ENCODE measurements around the gene LGMN. TPM values are rescaled to one million over a fixed set of nuclear protein-coding genes. Genes with fewer than 3 reads are reported as not detected.

Gene LGMN
- total and polyA plus RNA-seq, 2 of the 8 experiments (the other 6 are each of a cell fraction or from before 2014, with no cell fraction given) = 57.4 to 83.4 TPM

- TF ChIP-seq, protein P1, sequence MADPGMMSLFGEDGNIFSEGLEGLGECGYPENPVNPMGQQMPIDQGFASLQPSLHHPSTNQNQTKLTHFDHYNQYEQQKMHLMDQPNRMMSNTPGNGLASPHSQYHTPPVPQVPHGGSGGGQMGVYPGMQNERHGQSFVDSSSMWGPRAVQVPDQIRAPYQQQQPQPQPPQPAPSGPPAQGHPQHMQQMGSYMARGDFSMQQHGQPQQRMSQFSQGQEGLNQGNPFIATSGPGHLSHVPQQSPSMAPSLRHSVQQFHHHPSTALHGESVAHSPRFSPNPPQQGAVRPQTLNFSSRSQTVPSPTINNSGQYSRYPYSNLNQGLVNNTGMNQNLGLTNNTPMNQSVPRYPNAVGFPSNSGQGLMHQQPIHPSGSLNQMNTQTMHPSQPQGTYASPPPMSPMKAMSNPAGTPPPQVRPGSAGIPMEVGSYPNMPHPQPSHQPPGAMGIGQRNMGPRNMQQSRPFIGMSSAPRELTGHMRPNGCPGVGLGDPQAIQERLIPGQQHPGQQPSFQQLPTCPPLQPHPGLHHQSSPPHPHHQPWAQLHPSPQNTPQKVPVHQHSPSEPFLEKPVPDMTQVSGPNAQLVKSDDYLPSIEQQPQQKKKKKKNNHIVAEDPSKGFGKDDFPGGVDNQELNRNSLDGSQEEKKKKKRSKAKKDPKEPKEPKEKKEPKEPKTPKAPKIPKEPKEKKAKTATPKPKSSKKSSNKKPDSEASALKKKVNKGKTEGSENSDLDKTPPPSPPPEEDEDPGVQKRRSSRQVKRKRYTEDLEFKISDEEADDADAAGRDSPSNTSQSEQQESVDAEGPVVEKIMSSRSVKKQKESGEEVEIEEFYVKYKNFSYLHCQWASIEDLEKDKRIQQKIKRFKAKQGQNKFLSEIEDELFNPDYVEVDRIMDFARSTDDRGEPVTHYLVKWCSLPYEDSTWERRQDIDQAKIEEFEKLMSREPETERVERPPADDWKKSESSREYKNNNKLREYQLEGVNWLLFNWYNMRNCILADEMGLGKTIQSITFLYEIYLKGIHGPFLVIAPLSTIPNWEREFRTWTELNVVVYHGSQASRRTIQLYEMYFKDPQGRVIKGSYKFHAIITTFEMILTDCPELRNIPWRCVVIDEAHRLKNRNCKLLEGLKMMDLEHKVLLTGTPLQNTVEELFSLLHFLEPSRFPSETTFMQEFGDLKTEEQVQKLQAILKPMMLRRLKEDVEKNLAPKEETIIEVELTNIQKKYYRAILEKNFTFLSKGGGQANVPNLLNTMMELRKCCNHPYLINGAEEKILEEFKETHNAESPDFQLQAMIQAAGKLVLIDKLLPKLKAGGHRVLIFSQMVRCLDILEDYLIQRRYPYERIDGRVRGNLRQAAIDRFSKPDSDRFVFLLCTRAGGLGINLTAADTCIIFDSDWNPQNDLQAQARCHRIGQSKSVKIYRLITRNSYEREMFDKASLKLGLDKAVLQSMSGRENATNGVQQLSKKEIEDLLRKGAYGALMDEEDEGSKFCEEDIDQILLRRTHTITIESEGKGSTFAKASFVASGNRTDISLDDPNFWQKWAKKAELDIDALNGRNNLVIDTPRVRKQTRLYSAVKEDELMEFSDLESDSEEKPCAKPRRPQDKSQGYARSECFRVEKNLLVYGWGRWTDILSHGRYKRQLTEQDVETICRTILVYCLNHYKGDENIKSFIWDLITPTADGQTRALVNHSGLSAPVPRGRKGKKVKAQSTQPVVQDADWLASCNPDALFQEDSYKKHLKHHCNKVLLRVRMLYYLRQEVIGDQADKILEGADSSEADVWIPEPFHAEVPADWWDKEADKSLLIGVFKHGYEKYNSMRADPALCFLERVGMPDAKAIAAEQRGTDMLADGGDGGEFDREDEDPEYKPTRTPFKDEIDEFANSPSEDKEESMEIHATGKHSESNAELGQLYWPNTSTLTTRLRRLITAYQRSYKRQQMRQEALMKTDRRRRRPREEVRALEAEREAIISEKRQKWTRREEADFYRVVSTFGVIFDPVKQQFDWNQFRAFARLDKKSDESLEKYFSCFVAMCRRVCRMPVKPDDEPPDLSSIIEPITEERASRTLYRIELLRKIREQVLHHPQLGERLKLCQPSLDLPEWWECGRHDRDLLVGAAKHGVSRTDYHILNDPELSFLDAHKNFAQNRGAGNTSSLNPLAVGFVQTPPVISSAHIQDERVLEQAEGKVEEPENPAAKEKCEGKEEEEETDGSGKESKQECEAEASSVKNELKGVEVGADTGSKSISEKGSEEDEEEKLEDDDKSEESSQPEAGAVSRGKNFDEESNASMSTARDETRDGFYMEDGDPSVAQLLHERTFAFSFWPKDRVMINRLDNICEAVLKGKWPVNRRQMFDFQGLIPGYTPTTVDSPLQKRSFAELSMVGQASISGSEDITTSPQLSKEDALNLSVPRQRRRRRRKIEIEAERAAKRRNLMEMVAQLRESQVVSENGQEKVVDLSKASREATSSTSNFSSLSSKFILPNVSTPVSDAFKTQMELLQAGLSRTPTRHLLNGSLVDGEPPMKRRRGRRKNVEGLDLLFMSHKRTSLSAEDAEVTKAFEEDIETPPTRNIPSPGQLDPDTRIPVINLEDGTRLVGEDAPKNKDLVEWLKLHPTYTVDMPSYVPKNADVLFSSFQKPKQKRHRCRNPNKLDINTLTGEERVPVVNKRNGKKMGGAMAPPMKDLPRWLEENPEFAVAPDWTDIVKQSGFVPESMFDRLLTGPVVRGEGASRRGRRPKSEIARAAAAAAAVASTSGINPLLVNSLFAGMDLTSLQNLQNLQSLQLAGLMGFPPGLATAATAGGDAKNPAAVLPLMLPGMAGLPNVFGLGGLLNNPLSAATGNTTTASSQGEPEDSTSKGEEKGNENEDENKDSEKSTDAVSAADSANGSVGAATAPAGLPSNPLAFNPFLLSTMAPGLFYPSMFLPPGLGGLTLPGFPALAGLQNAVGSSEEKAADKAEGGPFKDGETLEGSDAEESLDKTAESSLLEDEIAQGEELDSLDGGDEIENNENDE (IDR thresholded peaks at IDR 0.05; ENCODE audit: insufficient replicate concordance, low read length) = no peak
- no peak for TF ChIP-seq SIN3A (conservative IDR thresholded peaks at IDR 0.05 in 1 of 2, IDR thresholded peaks at IDR 0.05 in 1 of 2; ENCODE audit: low read depth in 1 of 2, low read length in 2 of 2)
- no peak for TF ChIP-seq CREB1 (IDR thresholded peaks at IDR 0.05)
- no peak for TF ChIP-seq JUND (IDR thresholded peaks at IDR 0.05; ENCODE audit: low read length)
- TF ChIP-seq RXRA (IDR thresholded peaks at IDR 0.05; ENCODE audit: insufficient read depth, low read depth, low read length) = no peak
- TF ChIP-seq, protein P2, sequence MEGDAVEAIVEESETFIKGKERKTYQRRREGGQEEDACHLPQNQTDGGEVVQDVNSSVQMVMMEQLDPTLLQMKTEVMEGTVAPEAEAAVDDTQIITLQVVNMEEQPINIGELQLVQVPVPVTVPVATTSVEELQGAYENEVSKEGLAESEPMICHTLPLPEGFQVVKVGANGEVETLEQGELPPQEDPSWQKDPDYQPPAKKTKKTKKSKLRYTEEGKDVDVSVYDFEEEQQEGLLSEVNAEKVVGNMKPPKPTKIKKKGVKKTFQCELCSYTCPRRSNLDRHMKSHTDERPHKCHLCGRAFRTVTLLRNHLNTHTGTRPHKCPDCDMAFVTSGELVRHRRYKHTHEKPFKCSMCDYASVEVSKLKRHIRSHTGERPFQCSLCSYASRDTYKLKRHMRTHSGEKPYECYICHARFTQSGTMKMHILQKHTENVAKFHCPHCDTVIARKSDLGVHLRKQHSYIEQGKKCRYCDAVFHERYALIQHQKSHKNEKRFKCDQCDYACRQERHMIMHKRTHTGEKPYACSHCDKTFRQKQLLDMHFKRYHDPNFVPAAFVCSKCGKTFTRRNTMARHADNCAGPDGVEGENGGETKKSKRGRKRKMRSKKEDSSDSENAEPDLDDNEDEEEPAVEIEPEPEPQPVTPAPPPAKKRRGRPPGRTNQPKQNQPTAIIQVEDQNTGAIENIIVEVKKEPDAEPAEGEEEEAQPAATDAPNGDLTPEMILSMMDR (IDR thresholded peaks at IDR 0.05; ENCODE audit: control extremely low read depth in 1 of 3, insufficient read depth in 1 of 3, low read depth in 1 of 3, low read length in 3 of 3) = no peak
Observed at GRCh38 chr14:92789457-92790089, 41.1 kb upstream of the LGMN start (continued).

All from H1 (cell line).